Neural cell (in vitro differentiated cells): ENCODE data around the gene SLCO3A1.

Source experiments
- CTCF ChIP-seq: fragments of 450-650 bp; IDR thresholded peaks from 2 replicates; pipeline ENCODE4 v1.5.1; 2014; ENCODE audit warnings: antibody characterized with exemption, mild to moderate bottlenecking, moderate library complexity; ENCODE audit not compliant: poor library complexity, severe bottlenecking
- SMC3 ChIP-seq: fragments of 450-650 bp; conservative IDR thresholded peaks from 2 replicates; pipeline ENCODE4 v1.6.1; 2014; ENCODE audit warnings: antibody characterized with exemption, mild to moderate bottlenecking, moderate library complexity; ENCODE audit not compliant: poor library complexity

DNA sequence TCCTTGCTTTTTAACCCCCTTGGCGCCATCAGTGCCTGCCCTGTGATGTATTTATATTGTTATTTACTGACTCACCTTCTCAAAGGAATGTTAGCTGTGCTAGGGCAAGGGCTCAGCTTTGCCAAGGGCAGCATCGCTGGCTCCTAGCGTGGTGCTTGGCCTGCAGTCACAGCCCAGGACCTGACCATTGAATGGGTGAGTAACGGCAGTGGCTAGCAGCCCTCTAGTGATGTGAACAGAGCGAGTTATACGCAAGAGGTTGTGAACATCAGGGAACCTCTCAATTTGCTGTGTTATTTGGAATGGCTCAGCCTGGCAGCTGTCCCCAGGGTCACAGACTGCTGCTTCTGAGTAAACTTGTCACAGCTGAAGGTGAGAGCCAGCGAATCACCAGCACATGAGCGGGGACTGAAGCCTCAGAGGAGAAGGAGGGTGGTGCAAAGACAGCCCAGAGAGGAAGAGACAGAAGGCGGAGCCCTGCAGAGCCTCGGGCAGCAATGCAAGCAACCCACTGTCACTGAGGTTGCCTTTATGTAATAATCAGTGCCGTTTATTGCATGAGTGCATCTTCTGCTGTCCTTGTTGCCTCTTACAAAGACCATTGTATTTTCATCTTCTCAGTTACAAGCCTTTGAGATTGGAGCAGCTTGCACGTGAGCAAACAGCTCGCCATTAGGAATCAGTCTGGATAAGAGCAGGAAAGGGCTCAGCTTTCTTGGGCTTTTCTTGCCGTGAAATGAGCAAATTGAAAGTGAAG, 158.3 kb downstream of the SLCO3A1 start:
- peak; percentile 22 for TF ChIP-seq CTCF
- peak; percentile 34 for TF ChIP-seq SMC3
